Measurements from ENCODE around the gene KLF11. TPM values are rescaled to one million over a fixed set of nuclear protein-coding genes. Genes with fewer than 3 reads are reported as not detected.

The KLF11 gene
- total RNA-seq, 1 donor from 2014 or later: 13.1 TPM

GRCh38 chr2:10053351-10053750, 10.0 kb downstream of the KLF11 start:
- Mint-ChIP-seq H3K27me3 (no peaks in the 10 kb centered on the region), H3K36me3 (peaks cover 19% of the 10 kb centered on the region), H3K27ac (no peak overlapping the region), H3K4me3 (no peak overlapping the region), H3K4me1 (ENCODE audit: unreplicated experiment) (peaks cover 12% of the 10 kb centered on the region), H3K9me3 (no peaks in the 10 kb centered on the region)
- DNase-seq (ENCODE audit: extremely low spot score, unreplicated experiment): no peak
- TF ChIP-seq, protein P1, sequence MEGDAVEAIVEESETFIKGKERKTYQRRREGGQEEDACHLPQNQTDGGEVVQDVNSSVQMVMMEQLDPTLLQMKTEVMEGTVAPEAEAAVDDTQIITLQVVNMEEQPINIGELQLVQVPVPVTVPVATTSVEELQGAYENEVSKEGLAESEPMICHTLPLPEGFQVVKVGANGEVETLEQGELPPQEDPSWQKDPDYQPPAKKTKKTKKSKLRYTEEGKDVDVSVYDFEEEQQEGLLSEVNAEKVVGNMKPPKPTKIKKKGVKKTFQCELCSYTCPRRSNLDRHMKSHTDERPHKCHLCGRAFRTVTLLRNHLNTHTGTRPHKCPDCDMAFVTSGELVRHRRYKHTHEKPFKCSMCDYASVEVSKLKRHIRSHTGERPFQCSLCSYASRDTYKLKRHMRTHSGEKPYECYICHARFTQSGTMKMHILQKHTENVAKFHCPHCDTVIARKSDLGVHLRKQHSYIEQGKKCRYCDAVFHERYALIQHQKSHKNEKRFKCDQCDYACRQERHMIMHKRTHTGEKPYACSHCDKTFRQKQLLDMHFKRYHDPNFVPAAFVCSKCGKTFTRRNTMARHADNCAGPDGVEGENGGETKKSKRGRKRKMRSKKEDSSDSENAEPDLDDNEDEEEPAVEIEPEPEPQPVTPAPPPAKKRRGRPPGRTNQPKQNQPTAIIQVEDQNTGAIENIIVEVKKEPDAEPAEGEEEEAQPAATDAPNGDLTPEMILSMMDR (conservative IDR thresholded peaks at IDR 0.05): no peak

DNA sequence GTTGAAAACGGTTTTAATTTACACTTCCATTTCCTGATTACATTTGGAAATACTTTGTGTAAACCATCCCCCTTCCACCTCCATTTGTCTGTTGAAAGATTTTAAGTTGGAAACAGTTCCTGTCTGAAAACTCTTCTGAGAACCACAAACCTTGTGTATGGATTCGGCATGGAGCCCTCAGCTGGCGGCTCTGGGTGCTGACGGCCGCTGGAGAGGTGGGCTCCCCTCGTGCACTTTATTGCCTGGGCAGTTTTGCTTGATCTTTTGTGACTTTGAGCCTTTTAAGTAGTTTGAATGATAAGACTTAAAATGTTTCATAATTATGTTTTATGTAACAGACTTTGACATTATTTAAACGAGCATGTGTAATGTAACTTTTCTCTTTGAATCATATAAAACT, 11.1 kb downstream of the KLF11 start:
- no peak for DNase-seq (ENCODE audit: extremely low spot score, unreplicated experiment)
- Mint-ChIP-seq H3K27ac (no peak overlapping the region), H3K4me3 (no peak overlapping the region), H3K9me3 (no peaks in the 10 kb centered on the region), H3K4me1 (ENCODE audit: unreplicated experiment) (peaks cover 7% of the 10 kb centered on the region), H3K36me3 (peaks cover 18% of the 10 kb centered on the region), H3K27me3 (no peaks in the 10 kb centered on the region)
- TF ChIP-seq, protein P1 (conservative IDR thresholded peaks at IDR 0.05): peak; percentile 18

DNA sequence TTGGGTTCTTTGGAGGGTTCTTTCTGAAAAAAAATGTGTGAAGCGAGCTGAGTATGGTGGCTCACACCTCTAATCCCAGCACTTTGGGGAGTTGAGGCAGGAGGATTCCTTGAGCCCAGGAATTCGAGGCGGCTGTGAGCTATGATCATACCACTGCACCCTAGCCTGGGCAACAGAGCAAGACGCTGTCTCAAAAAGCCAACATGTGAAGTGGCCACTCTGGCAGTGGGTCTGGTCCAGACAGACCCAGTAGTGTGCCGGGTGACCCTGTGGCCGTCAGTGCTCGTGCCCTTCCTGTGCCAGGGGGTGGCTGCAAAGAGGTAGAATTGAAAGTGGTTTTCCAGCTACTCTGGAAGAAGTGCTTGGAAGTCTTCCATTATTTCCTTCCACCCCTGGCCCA, 11.6 kb downstream of the KLF11 start:
- Mint-ChIP-seq H3K4me3 (no peak overlapping the region), H3K27ac (no peak overlapping the region), H3K36me3 (peaks cover 15% of the 10 kb centered on the region), H3K27me3 (no peaks in the 10 kb centered on the region), H3K4me1 (ENCODE audit: unreplicated experiment) (peaks cover 7% of the 10 kb centered on the region), H3K9me3 (no peaks in the 10 kb centered on the region)
- no peak for DNase-seq (ENCODE audit: extremely low spot score, unreplicated experiment)
- TF ChIP-seq, protein P1 (conservative IDR thresholded peaks at IDR 0.05): no peak

- no peak for DNase-seq (ENCODE audit: extremely low spot score, unreplicated experiment)
- Mint-ChIP-seq H3K36me3 (peaks cover 15% of the 10 kb centered on the region), H3K27ac (no peak overlapping the region), H3K9me3 (no peaks in the 10 kb centered on the region), H3K27me3 (no peaks in the 10 kb centered on the region), H3K4me3 (no peak overlapping the region), H3K4me1 (ENCODE audit: unreplicated experiment) (peaks cover 7% of the 10 kb centered on the region)
- TF ChIP-seq, protein P1 (conservative IDR thresholded peaks at IDR 0.05): no peak
Observed at GRCh38 chr2:10056439-10056838, 13.1 kb downstream of the KLF11 start.

GRCh38 chr2:10057231-10058107, 14.1 kb downstream of the KLF11 start:
- H3K4me3 Mint-ChIP-seq: peak overlapping the region; percentile 81

More at GRCh38 chr2:10057231-10058107, 14.1 kb downstream of the KLF11 start:
- peaks cover 11% of the 10 kb centered on the region for H3K36me3 Mint-ChIP-seq
- no peaks in the 10 kb centered on the region for H3K9me3 Mint-ChIP-seq
- peak overlapping the region; percentile 64 for H3K27ac Mint-ChIP-seq
- peaks cover 7% of the 10 kb centered on the region for H3K4me1 Mint-ChIP-seq (ENCODE audit: unreplicated experiment)
- TF ChIP-seq, protein P1 (conservative IDR thresholded peaks at IDR 0.05): no peak
- DNase-seq (ENCODE audit: extremely low spot score, unreplicated experiment): no peak
- no peaks in the 10 kb centered on the region for H3K27me3 Mint-ChIP-seq

Data from type B pancreatic cell (in vitro differentiated cells).